Activated CD8-positive, alpha-beta memory T cell treated with anti-CD3 and anti-CD28 coated beads, Interleukin-2, amount 10 ng/mL, durations not matched to agents 7 days and 5 days (primary cell): Measurements from ENCODE around the gene SLC38A9. TPM values are rescaled to one million over a fixed set of nuclear protein-coding genes. Genes with fewer than 3 reads are reported as not detected.

Experiments used
- ATAC-seq: fragments of 150-1000 bp; cut with Tn5 transposase; one replicate; pipeline ENCODE4 v1.10.0; 2021; ENCODE audit warnings: moderate library complexity
- CTCF ChIA-PET: fragments of 350-600 bp; sonication (Branson Sonifier 250); formaldehyde crosslinking; loops from one replicate; lab custom pipeline; 2021; ENCODE audit warnings: antibody characterized with exemption; lab: Charles Lee
- DNase-seq: peaks from one replicate; pipeline ENCODE4 v3.0.0-alpha.2; 2020
- H3K27ac Mint-ChIP-seq: one replicate; pipeline ENCODE4 v1.8.0; 2021; ENCODE audit warnings: mild to moderate bottlenecking, mixed read lengths
- H3K27me3 Mint-ChIP-seq: one replicate; pipeline ENCODE4 v1.8.0; 2021; ENCODE audit warnings: mixed read lengths
- H3K36me3 Mint-ChIP-seq: one replicate; pipeline ENCODE4 v1.8.0; 2021; ENCODE audit warnings: mild to moderate bottlenecking, mixed read lengths
- H3K4me1 Mint-ChIP-seq: one replicate; pipeline ENCODE4 v1.8.0; 2021; ENCODE audit warnings: mixed read lengths
- H3K4me3 Mint-ChIP-seq: one replicate; pipeline ENCODE4 v1.8.0; 2021; ENCODE audit warnings: mild to moderate bottlenecking, moderate library complexity, mixed read lengths
- H3K9me3 Mint-ChIP-seq: one replicate; pipeline ENCODE4 v1.8.0; 2022; ENCODE audit warnings: low read depth, mixed read lengths
- total RNA-seq, 2 experiments: library from RNA; stranded (reverse); gene quantifications; one replicate each; pipeline ENCODE4 v1.2.3, GENCODE V29; 2021

SLC38A9 gene
- total RNA-seq, 2 experiments from 2014 or later, result 21.9 to 26.6 TPM

DNA sequence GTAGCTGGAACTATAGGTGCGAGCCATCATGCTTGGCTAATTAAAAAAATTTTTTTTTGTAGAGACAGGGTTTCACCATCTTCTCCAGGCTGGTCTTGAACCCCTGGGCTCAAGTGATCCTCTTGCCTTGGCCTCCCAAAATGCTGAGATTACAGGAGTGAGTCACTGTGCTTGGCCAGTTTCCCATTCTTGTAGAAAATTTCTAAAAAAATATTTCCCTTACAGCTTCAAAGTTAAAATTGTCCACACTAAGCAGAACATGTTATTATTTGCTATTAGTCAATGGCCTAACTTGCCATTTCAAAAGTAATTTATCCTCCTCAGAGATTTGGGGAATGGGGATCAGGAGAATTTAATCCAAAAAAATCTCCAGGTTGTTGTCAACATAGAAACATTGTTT lies 40.1 kb downstream of the SLC38A9 start:
- no peak for ATAC-seq
- Mint-ChIP-seq H3K4me1 (peaks cover 4% of the 10 kb centered on the region), H3K4me3 (no peak overlapping the region), H3K27me3 (no peaks in the 10 kb centered on the region), H3K27ac (no peak overlapping the region), H3K36me3 (peaks cover 9% of the 10 kb centered on the region), H3K9me3 (no peaks in the 10 kb centered on the region)
- no peak for DNase-seq
- CTCF ChIA-PET, result no interaction called here

GRCh38 chr5:55668356-55668755 lies 43.8 kb downstream of the SLC38A9 start:
- ATAC-seq (no peak), DNase-seq (no peak)
- no peaks in the 10 kb centered on the region for H3K27me3 Mint-ChIP-seq
- H3K27ac Mint-ChIP-seq, result no peak overlapping the region
- H3K36me3 Mint-ChIP-seq, result peaks cover 10% of the 10 kb centered on the region
- CTCF ChIA-PET, result no interaction called here
- H3K9me3 Mint-ChIP-seq, result no peaks in the 10 kb centered on the region
- no peaks in the 10 kb centered on the region for H3K4me1 Mint-ChIP-seq
- no peak overlapping the region for H3K4me3 Mint-ChIP-seq

- Mint-ChIP-seq H3K9me3 (no peaks in the 10 kb centered on the region), H3K4me1 (no peaks in the 10 kb centered on the region), H3K36me3 (peaks cover 10% of the 10 kb centered on the region), H3K27me3 (no peaks in the 10 kb centered on the region), H3K27ac (no peak overlapping the region), H3K4me3 (no peak overlapping the region)
- ATAC-seq (no peak), DNase-seq (no peak)
- CTCF ChIA-PET, result no interaction called here
Measured at GRCh38 chr5:55667938-55668337, 44.2 kb downstream of the SLC38A9 start.

GRCh38 chr5:55665065-55665464 lies 47.1 kb downstream of the SLC38A9 start:
- no peaks in the 10 kb centered on the region for H3K4me1 Mint-ChIP-seq
- H3K9me3 Mint-ChIP-seq, result no peaks in the 10 kb centered on the region
- no peaks in the 10 kb centered on the region for H3K27me3 Mint-ChIP-seq
- DNase-seq (no peak), ATAC-seq (no peak)
- CTCF ChIA-PET, result no interaction called here
- peaks cover 10% of the 10 kb centered on the region for H3K36me3 Mint-ChIP-seq
- H3K4me3 Mint-ChIP-seq, result no peak overlapping the region
- H3K27ac Mint-ChIP-seq, result no peak overlapping the region

DNA sequence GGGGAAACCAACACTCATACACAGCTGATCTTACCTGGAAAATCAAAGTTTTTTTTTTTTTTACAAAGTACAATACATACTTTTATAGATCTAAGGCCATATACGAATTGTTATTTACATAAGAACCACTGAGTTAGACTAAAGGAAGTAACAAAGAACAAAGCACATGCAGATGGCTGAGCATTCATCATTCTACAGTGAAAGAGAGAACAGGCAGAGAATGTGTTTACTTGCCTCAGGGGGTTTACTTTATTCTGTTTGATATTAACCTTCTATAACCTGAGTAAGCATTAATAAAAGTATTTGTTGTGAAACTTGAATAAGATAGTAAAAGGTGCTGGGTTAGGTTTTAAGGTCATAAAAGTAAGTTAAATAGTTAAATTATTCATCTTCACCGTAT lies 54.7 kb downstream of the SLC38A9 start:
- peaks cover 13% of the 10 kb centered on the region for H3K36me3 Mint-ChIP-seq
- no peak for DNase-seq

DNA sequence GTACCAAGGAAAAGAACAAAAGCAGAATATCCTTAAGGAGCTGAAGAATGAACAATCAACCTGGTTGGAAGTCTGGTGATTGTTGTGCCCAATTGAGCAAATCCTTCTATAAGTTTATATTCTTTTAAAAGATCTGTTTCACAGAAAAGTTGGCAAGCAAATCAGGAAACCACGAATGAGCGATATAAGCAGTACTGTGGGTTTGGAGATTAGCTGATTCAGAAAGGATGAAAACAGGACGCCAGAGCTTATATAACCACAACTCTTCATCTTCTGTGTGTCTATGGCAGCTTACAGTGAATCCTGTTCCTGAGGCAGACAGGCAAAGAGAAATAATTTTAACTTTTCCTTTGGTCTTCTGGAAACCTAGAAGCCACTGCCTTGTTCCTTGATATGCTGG lies 61.7 kb downstream of the SLC38A9 start:
- peak; percentile 79 for ATAC-seq
- CTCF ChIA-PET, result interaction anchor here (0.7 kb wide), 1 partner anchor 344 kb away, joined by 3 read pairs; no protein-coding TSS in a partner anchor
- Mint-ChIP-seq H3K4me3 (no peak overlapping the region), H3K27ac (peak overlapping the region; percentile 47), H3K36me3 (peaks cover 31% of the 10 kb centered on the region), H3K27me3 (no peaks in the 10 kb centered on the region), H3K4me1 (peaks cover 24% of the 10 kb centered on the region), H3K9me3 (no peaks in the 10 kb centered on the region)
- DNase-seq, result peak; percentile 43

More for the DNA sequence above, 54.7 kb downstream of the SLC38A9 start:
- Mint-ChIP-seq H3K9me3 (no peaks in the 10 kb centered on the region), H3K27ac (no peak overlapping the region), H3K27me3 (no peaks in the 10 kb centered on the region), H3K4me1 (no peaks in the 10 kb centered on the region), H3K4me3 (no peak overlapping the region)
- no peak for ATAC-seq
- CTCF ChIA-PET, result no interaction called here

- CTCF ChIA-PET, result interaction anchor here (0.7 kb wide), 1 partner anchor 344 kb away, joined by 3 read pairs; no protein-coding TSS in a partner anchor
- Mint-ChIP-seq H3K27ac (peak overlapping the region; percentile 47), H3K36me3 (peaks cover 34% of the 10 kb centered on the region), H3K4me3 (no peak overlapping the region), H3K4me1 (peaks cover 24% of the 10 kb centered on the region), H3K9me3 (no peaks in the 10 kb centered on the region), H3K27me3 (no peaks in the 10 kb centered on the region)
- ATAC-seq, result no peak
- DNase-seq, result no peak
Measured at GRCh38 chr5:55649963-55650362, 62.2 kb downstream of the SLC38A9 start.

GRCh38 chr5:55645304-55645703 lies 66.8 kb downstream of the SLC38A9 start:
- DNase-seq, result no peak
- no peak overlapping the region for H3K27ac Mint-ChIP-seq
- CTCF ChIA-PET, result no interaction called here
- H3K4me3 Mint-ChIP-seq, result no peak overlapping the region
- ATAC-seq, result no peak
- no peaks in the 10 kb centered on the region for H3K27me3 Mint-ChIP-seq
- H3K36me3 Mint-ChIP-seq, result peaks cover 34% of the 10 kb centered on the region
- H3K9me3 Mint-ChIP-seq, result no peaks in the 10 kb centered on the region
- H3K4me1 Mint-ChIP-seq, result peaks cover 11% of the 10 kb centered on the region

DNA sequence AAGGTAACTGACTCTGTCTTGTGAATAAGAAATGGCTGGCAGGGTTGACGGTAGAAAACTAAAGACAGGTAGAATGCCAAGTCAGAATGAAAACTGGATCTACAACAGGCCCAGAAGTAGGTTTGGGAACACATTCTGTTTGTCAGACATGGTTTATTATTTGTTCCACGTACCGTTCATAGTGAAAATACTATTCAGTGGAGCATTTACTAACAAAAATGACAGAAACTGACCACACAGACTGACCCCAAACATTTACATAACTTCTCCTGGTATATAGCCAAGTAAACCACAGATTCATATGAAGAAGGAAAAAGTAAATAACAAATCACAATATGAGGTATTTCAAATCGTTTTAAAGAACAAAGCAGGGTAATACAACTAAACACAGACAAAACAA lies 73.7 kb downstream of the SLC38A9 start:
- H3K9me3 Mint-ChIP-seq, result no peaks in the 10 kb centered on the region
- no peak for DNase-seq
- peaks cover 9% of the 10 kb centered on the region for H3K36me3 Mint-ChIP-seq
- ATAC-seq, result no peak
- no peaks in the 10 kb centered on the region for H3K27me3 Mint-ChIP-seq
- CTCF ChIA-PET, result interaction anchor here (0.6 to 0.8 kb wide), 2 partner anchors 9 to 205 kb away, joined by 3 read pairs; no protein-coding TSS in a partner anchor
- peaks cover 8% of the 10 kb centered on the region for H3K4me1 Mint-ChIP-seq
- no peak overlapping the region for H3K27ac Mint-ChIP-seq
- no peak overlapping the region for H3K4me3 Mint-ChIP-seq

DNA sequence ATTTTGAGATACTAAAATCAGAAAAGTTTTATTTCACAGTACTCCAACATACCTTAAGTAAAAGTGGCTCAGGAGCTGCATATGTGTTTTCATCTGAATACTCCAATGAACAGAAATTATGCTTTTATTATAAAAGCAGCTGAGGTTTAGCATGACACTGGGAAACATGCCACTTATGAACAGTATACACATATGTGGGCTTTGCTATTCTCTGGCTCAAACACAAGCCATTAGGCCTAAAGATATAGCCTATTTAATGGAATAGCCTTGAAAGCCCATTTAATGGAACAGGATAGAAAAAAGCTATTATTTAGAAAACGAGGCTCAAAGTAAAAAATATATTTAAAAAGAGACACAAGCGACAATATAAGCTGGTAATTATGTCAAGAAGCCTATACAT lies 74.1 kb downstream of the SLC38A9 start:
- Mint-ChIP-seq H3K4me3 (no peak overlapping the region), H3K27ac (no peak overlapping the region), H3K36me3 (peaks cover 8% of the 10 kb centered on the region), H3K9me3 (no peaks in the 10 kb centered on the region), H3K4me1 (peaks cover 8% of the 10 kb centered on the region), H3K27me3 (no peaks in the 10 kb centered on the region)
- ATAC-seq (no peak), DNase-seq (no peak)
- CTCF ChIA-PET, result interaction anchor here (0.6 kb wide), 1 partner anchor 204 kb away, joined by 3 read pairs; no protein-coding TSS in a partner anchor

GRCh38 chr5:55636683-55637082 lies 75.4 kb downstream of the SLC38A9 start:
- CTCF ChIA-PET, result no interaction called here

GRCh38 chr5:55636177-55636576 lies 75.9 kb downstream of the SLC38A9 start:
- no peaks in the 10 kb centered on the region for H3K9me3 Mint-ChIP-seq
- peaks cover 8% of the 10 kb centered on the region for H3K4me1 Mint-ChIP-seq
- H3K27ac Mint-ChIP-seq, result no peak overlapping the region
- DNase-seq (no peak), ATAC-seq (no peak)
- no peaks in the 10 kb centered on the region for H3K27me3 Mint-ChIP-seq
- no peak overlapping the region for H3K4me3 Mint-ChIP-seq
- peaks cover 7% of the 10 kb centered on the region for H3K36me3 Mint-ChIP-seq
- CTCF ChIA-PET, result interaction anchor here (1.1 kb wide), 1 partner anchor 98 kb away, joined by 3 read pairs; no protein-coding TSS in a partner anchor

More at GRCh38 chr5:55636683-55637082, 75.4 kb downstream of the SLC38A9 start:
- Mint-ChIP-seq H3K4me3 (no peak overlapping the region), H3K4me1 (peaks cover 8% of the 10 kb centered on the region), H3K27me3 (no peaks in the 10 kb centered on the region), H3K27ac (no peak overlapping the region), H3K9me3 (no peaks in the 10 kb centered on the region), H3K36me3 (peaks cover 7% of the 10 kb centered on the region)
- ATAC-seq (no peak), DNase-seq (no peak)

GRCh38 chr5:55634866-55635265 lies 77.3 kb downstream of the SLC38A9 start:
- Mint-ChIP-seq H3K36me3 (peaks cover 9% of the 10 kb centered on the region), H3K9me3 (no peaks in the 10 kb centered on the region), H3K4me3 (no peak overlapping the region), H3K4me1 (peaks cover 8% of the 10 kb centered on the region), H3K27me3 (no peaks in the 10 kb centered on the region), H3K27ac (no peak overlapping the region)
- ATAC-seq (no peak), DNase-seq (no peak)
- CTCF ChIA-PET, result no interaction called here

DNA sequence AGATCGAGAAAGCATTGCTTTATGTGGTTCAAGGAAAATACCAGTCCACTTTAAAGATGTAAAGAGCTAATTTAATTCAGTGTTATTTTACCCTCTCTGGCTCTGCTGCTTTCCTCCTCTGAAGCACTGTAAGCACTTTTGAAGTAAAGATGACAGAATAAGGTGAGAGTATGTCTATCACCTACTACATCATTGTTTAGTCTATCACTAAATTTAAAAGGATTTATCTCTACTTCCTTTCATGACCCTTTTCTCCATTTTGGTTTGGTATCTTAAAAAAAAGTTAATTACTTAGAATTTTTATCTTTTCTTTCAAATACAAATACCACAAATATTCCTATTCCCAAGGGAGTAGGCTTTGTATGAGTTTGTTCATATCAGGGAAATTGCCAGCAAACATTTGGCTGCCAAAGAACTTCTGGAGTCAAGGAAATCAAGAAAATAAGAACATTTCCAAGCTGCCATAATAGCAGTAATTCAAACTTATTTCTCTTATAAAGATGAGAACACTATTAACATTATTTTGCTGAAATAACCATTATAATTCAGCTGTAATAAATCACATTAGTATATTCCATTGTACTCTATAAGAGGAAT lies 77.8 kb downstream of the SLC38A9 start:
- no peak for ATAC-seq
- CTCF ChIA-PET, result no interaction called here

More for the DNA sequence above, 77.8 kb downstream of the SLC38A9 start:
- H3K36me3 Mint-ChIP-seq, result peaks cover 11% of the 10 kb centered on the region
- no peak overlapping the region for H3K27ac Mint-ChIP-seq
- H3K4me3 Mint-ChIP-seq, result no peak overlapping the region
- H3K4me1 Mint-ChIP-seq, result peaks cover 8% of the 10 kb centered on the region
- DNase-seq, result no peak
- H3K27me3 Mint-ChIP-seq, result no peaks in the 10 kb centered on the region
- H3K9me3 Mint-ChIP-seq, result no peaks in the 10 kb centered on the region
